RWPE2 (cell line): ENCODE results near the gene TPRX2.
"Not testable (repeated sequence)": the region's sequence is repeated elsewhere in the genome, so short reads cannot be mapped to it uniquely, and the experiment has no call there.

Experiments
- ATAC-seq: fragments of 200-7000 bp; cut with Tn5 transposase; 3 replicates; pipeline ENCODE4 v1.9.1; 2021; ENCODE audit warnings: low read depth
- DNase-seq: peaks from one replicate; pipeline ENCODE4 v3.0.0-alpha.2; 2020; ENCODE audit warnings: low spot score
- H3K27ac ChIP-seq: fragments of 450-650 bp; 2 replicates; pipeline ENCODE4 v1.5.1; 2017; ENCODE audit warnings: mild to moderate bottlenecking; ENCODE audit not compliant: poor library complexity, severe bottlenecking
- H3K27me3 ChIP-seq: fragments of 250-450 bp; sonication (Bioruptor Pico); 2 replicates; pipeline ENCODE4 v1.5.1; 2021; ENCODE audit warnings: mild to moderate bottlenecking, moderate library complexity; ENCODE audit not compliant: insufficient read depth, poor library complexity, severe bottlenecking
- H3K36me3 ChIP-seq: fragments of 250-450 bp; sonication (Bioruptor Pico); 2 replicates; pipeline ENCODE4 v1.5.1; 2020; ENCODE audit warnings: low read depth, mild to moderate bottlenecking, moderate library complexity
- H3K4me1 ChIP-seq: fragments of 250-450 bp; sonication (Bioruptor Pico); 2 replicates; pipeline ENCODE4 v1.5.1; 2021; ENCODE audit warnings: mild to moderate bottlenecking, moderate library complexity; ENCODE audit not compliant: insufficient read depth, poor library complexity, severe bottlenecking
- H3K4me3 ChIP-seq: fragments of 250-450 bp; sonication (Bioruptor Pico); 2 replicates; pipeline ENCODE4 v1.5.1; 2021; ENCODE audit warnings: mild to moderate bottlenecking, moderate library complexity; ENCODE audit not compliant: severe bottlenecking
- H3K9me3 ChIP-seq: fragments of 250-450 bp; sonication (Bioruptor Pico); 2 replicates; pipeline ENCODE4 v1.5.1; 2021; ENCODE audit warnings: mild to moderate bottlenecking, moderate library complexity; ENCODE audit not compliant: severe bottlenecking
- TF ChIP-seq, protein P1 (sequence below): fragments of 450-650 bp; IDR thresholded peaks from one replicate; pipeline ENCODE4 v1.5.1; 2017; ENCODE audit warnings: mild to moderate bottlenecking, moderate library complexity; ENCODE audit not compliant: poor library complexity, severe bottlenecking

Gene TPRX2

DNA sequence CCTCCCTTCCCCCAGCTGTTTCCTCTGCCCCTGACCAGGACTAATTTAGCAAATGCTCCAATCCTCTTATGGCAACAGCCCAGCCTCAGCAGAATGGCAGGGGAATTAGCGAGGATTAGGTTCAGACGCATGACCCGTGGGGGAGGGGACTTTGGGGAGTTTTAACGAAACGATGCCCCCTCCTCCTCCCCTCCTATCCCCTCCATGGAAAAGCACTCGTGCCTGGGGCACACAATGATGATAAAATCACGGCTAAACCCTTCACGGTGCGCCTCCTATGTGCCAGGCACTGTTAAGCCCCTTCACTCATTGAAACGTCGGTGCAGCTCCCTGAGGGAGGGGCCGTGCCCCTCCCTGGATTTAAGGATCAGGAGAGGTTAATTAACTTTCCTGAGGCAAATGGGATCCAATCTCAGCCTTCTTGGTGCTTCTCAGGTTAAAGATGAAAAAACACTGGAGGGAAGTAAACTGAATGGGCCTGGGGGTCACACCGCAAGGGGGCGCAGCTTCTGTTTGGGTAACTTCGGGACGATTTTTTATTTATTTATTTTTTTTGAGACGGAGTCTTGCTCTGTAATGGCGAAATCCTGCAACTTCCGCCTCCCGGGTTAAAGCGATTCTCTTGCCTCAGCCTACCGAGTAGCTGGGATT, 10.1 kb upstream of the TPRX2 start:
- no peak overlapping the region for H3K27ac ChIP-seq
- ATAC-seq (no peak), DNase-seq (no peak)
- H3K4me1 ChIP-seq: no peaks in the 10 kb centered on the region
- no peaks in the 10 kb centered on the region for H3K9me3 ChIP-seq
- TF ChIP-seq, protein P1, sequence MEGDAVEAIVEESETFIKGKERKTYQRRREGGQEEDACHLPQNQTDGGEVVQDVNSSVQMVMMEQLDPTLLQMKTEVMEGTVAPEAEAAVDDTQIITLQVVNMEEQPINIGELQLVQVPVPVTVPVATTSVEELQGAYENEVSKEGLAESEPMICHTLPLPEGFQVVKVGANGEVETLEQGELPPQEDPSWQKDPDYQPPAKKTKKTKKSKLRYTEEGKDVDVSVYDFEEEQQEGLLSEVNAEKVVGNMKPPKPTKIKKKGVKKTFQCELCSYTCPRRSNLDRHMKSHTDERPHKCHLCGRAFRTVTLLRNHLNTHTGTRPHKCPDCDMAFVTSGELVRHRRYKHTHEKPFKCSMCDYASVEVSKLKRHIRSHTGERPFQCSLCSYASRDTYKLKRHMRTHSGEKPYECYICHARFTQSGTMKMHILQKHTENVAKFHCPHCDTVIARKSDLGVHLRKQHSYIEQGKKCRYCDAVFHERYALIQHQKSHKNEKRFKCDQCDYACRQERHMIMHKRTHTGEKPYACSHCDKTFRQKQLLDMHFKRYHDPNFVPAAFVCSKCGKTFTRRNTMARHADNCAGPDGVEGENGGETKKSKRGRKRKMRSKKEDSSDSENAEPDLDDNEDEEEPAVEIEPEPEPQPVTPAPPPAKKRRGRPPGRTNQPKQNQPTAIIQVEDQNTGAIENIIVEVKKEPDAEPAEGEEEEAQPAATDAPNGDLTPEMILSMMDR: peak; percentile 52
- no peak overlapping the region for H3K4me3 ChIP-seq
- H3K27me3 ChIP-seq: peaks cover 18% of the 10 kb centered on the region
- no peaks in the 10 kb centered on the region for H3K36me3 ChIP-seq

DNA sequence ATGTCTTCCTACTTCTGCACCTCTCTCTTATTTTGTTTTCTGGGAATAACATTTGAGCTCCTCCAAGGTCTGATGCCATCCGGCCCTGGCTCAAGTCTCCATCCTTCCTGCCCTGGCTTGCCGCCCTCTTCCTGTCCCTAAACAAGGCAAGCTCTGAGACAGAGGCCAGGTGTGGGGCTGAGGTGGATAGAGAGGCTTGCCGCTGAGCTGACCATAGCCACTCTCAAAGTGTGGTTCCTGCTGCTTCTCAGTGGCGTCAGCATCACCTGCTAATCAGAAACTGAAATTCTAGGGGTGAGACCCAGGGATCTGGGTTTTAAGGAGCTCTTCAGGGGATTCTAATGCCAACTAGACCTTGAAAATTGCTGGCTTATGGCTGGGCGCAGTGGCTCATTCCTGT, 6.0 kb upstream of the TPRX2 start:
- no peak overlapping the region for H3K4me3 ChIP-seq
- no peak for ATAC-seq
- DNase-seq: no peak
- no peaks in the 10 kb centered on the region for H3K36me3 ChIP-seq
- no peak overlapping the region for H3K27ac ChIP-seq
- no peaks in the 10 kb centered on the region for H3K9me3 ChIP-seq
- peaks cover 18% of the 10 kb centered on the region for H3K27me3 ChIP-seq
- TF ChIP-seq, protein P1: no peak
- no peaks in the 10 kb centered on the region for H3K4me1 ChIP-seq

DNA sequence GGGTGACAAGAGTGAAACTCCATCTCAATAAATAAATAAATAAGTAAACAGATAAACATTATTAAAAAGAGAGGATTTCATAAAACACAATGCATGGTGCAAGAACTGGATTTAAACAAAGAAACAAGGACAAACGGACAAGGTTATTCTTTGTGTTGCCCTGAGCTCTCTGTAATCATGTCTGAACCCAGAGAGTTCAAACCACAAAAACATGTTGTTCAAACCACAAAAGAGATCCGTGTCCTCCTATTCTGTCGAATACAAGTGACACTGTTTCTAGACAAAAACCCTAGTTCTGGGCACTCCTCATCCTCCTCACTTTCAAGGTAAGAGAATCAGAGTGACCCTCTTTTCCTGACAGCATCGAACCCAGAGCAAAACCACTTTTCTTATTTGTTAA, 4.6 kb upstream of the TPRX2 start:
- ATAC-seq (no peak), DNase-seq (no peak)
- H3K4me3 ChIP-seq: no peak overlapping the region
- H3K4me1 ChIP-seq: no peaks in the 10 kb centered on the region
- no peaks in the 10 kb centered on the region for H3K9me3 ChIP-seq
- H3K27ac ChIP-seq: no peak overlapping the region
- no peaks in the 10 kb centered on the region for H3K36me3 ChIP-seq
- TF ChIP-seq, protein P1: no peak
- peaks cover 7% of the 10 kb centered on the region for H3K27me3 ChIP-seq

DNA sequence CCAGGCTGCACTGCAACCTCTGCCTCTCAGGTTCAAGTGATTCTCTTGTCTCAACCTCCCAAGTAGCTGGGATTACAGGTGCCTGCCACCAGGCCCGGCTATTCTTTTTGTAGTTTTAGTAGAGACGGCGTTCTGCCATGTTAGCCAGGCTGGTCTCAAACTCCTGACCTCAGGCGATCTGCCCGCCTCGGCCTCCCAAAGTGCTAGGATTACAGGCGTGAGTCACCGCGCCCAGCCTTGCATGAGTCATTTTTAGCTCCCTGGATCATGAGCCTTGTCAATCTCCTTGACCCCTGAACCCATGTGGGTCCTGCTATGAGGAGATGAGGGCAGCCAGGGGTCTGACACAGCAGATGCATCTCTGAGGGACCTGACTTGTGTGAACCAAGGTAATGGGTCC, 804 bp upstream of the TPRX2 start:
- H3K4me1 ChIP-seq, H3K27ac ChIP-seq, H3K27me3 ChIP-seq, H3K36me3 ChIP-seq, DNase-seq, H3K4me3 ChIP-seq, H3K9me3 ChIP-seq: not testable (repeated sequence)
- peak; percentile 45; the same call in 2 of the 3 replicates for ATAC-seq

DNA sequence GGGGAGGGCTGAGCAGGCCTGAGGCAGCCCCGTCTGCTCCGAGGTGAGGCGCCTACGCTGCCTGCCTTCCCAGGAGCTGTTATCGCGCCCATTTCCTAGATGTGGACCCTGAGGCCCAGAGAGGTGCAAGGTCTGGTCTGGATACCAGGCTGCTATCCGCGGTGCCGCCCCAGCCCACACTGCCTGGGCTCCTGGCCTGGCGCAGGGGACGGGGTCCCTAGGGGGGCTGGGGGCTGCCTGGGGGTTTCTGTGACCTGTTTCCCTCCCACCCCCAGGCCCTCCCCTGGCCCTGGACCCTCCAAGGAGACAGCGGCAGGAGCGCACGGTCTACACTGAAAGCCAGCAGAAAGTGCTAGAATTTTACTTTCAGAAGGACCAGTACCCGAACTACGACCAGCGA, 803 bp downstream of the TPRX2 start:
- H3K4me1 ChIP-seq, H3K27ac ChIP-seq, DNase-seq, H3K36me3 ChIP-seq, H3K4me3 ChIP-seq, ATAC-seq, H3K27me3 ChIP-seq, H3K9me3 ChIP-seq: not testable (repeated sequence)

DNA sequence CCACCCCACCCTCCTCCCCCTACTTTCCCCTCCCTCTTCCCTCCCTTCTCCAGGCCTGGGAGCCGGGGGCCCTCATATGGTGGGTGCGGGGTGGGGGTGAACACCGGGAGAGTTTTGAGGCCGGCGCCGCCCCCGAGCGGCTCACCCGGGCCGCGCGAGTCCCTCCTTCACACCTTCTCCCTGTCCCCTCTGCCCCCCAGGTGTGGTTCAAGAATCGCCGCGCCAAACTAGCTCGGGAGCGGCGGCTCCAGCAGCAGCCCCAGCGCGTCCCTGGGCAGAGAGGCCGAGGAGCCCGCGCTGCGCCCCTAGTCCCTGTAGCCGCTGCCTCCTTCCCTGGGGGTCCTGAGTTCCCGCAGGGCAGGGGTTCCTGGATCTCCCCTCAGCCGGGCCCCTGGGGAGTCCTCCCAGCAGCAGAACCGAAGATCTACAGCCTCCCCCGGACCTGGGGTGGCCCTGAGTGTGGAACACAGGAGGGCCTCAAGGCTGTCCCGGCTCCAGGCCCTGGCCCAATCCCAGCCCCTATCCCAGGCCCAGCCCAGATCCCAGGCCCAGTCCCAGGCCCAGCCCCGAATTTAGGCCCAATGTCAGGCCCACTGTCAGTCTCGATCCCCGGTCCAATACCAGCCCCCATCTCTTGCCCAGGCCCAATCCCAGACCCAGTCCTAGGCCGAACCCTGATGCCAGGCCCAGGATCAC, 1.7 kb downstream of the TPRX2 start:
- no peak for ATAC-seq
- TF ChIP-seq, protein P1: no peak
- no peaks in the 10 kb centered on the region for H3K27me3 ChIP-seq

More for the DNA sequence above, 1.7 kb downstream of the TPRX2 start:
- H3K4me1 ChIP-seq: no peaks in the 10 kb centered on the region
- no peak for DNase-seq
- no peak overlapping the region for H3K27ac ChIP-seq
- no peaks in the 10 kb centered on the region for H3K36me3 ChIP-seq
- H3K4me3 ChIP-seq: no peak overlapping the region
- no peaks in the 10 kb centered on the region for H3K9me3 ChIP-seq
